Endometrial microvascular endothelial cells (primary cell): ENCODE data around the gene ARHGAP45. TPM values are rescaled to one million over a fixed set of nuclear protein-coding genes. Genes with fewer than 3 reads are reported as not detected.

Experiments used
- total RNA-seq: library from RNA; depleted of rRNA; stranded (reverse); fragments of >200 nt; gene quantifications from one replicate; pipeline ENCODE4 v1.2.3, GENCODE V29; 2015; ENCODE audit errors: inconsistent ontology term

Gene ARHGAP45
- total RNA-seq, 1 donor from 2014 or later: 14.0 TPM

Other genes with a start within 250 kb of the ARHGAP45 start
- gene PLPPR3, start 245.2 kb upstream of the ARHGAP45 start, total RNA-seq: 1.5 TPM
- gene AZU1, start 239.3 kb upstream of the ARHGAP45 start, total RNA-seq: not detected
- not detected for gene PRTN3, start 226.2 kb upstream of the ARHGAP45 start, total RNA-seq
- not detected for gene ELANE, start 214.9 kb upstream of the ARHGAP45 start, total RNA-seq
- gene CFD, start 207.5 kb upstream of the ARHGAP45 start, total RNA-seq: 5.4 TPM
- 48.9 TPM for gene MED16, start 174.0 kb upstream of the ARHGAP45 start, total RNA-seq
- not detected for gene RNU6-9, start 173.7 kb upstream of the ARHGAP45 start, total RNA-seq
- gene R3HDM4, start 153.9 kb upstream of the ARHGAP45 start, total RNA-seq: 52.3 TPM
- not detected for gene KISS1R, start 149.8 kb upstream of the ARHGAP45 start, total RNA-seq
- gene ARID3A, start 141.1 kb upstream of the ARHGAP45 start, total RNA-seq: 9.1 TPM
- gene WDR18, start 82.8 kb upstream of the ARHGAP45 start, total RNA-seq: 49.7 TPM
- not detected for gene GRIN3B, start 66.7 kb upstream of the ARHGAP45 start, total RNA-seq
- 124 TPM for gene TMEM259, start 46.0 kb upstream of the ARHGAP45 start, total RNA-seq
- gene RNU6-2, start 45.6 kb upstream of the ARHGAP45 start, total RNA-seq: not detected
- 237 TPM for gene CNN2, start 40.6 kb upstream of the ARHGAP45 start, total RNA-seq
- gene ABCA7, start 27.1 kb upstream of the ARHGAP45 start, total RNA-seq: 1.8 TPM
- 304 TPM for gene POLR2E, start 28.2 kb downstream of the ARHGAP45 start, total RNA-seq
- gene GPX4, start 36.8 kb downstream of the ARHGAP45 start, total RNA-seq: 459 TPM
- gene SBNO2, start 107.1 kb downstream of the ARHGAP45 start, total RNA-seq: 33.0 TPM
- gene STK11, start 138.6 kb downstream of the ARHGAP45 start, total RNA-seq: 67.1 TPM
- 0.74 TPM for gene CBARP, start 170.8 kb downstream of the ARHGAP45 start, total RNA-seq
- 75.4 TPM for gene ATP5F1D, start 174.6 kb downstream of the ARHGAP45 start, total RNA-seq
- gene MIDN, start 181.4 kb downstream of the ARHGAP45 start, total RNA-seq: 13.8 TPM
- gene CIRBP, start 202.2 kb downstream of the ARHGAP45 start, total RNA-seq: 235 TPM
- gene FAM174C, start 208.4 kb downstream of the ARHGAP45 start, total RNA-seq: 83.3 TPM
- gene EFNA2, start 218.7 kb downstream of the ARHGAP45 start, total RNA-seq: not detected